ENCODE results near the gene BLTP1. TPM values are rescaled to one million over a fixed set of nuclear protein-coding genes. Genes with fewer than 3 reads are reported as not detected.

Gene BLTP1
- total and polyA plus RNA-seq, 2 of the 13 experiments (the other 11 are each of a cell fraction or from before 2014, with no cell fraction given) = 27.7 to 33.1 TPM

- no peak for TF ChIP-seq JUND (CRISPR knock-in tag; IDR thresholded peaks at IDR 0.05)
- no peak for TF ChIP-seq MED1 (CRISPR knock-in tag; IDR thresholded peaks at IDR 0.05)
- peak; percentile 94 for TF ChIP-seq GMEB1 (CRISPR knock-in tag; IDR thresholded peaks at IDR 0.05; ENCODE audit: borderline replicate concordance)
- no peak for TF ChIP-seq EP300 (IDR thresholded peaks at IDR 0.05; ENCODE audit: low read depth in 2 of 2, low read length in 2 of 2)
- TF ChIP-seq EP300 (CRISPR knock-in tag; IDR thresholded peaks at IDR 0.05; ENCODE audit: borderline replicate concordance) = no peak
- peak; percentile 90; the same call in 1 of the 2 replicates for TF ChIP-seq MTERF4 (CRISPR knock-in tag; IDR thresholded peaks at IDR 0.05)
- no peak for TF ChIP-seq CHD4 (IDR thresholded peaks at IDR 0.05; ENCODE audit: borderline replicate concordance, low read length)
- TF ChIP-seq CTCF (CRISPR knock-in tag; IDR thresholded peaks at IDR 0.05) = no peak
- no peak for TF ChIP-seq TIGD3 (CRISPR knock-in tag; IDR thresholded peaks at IDR 0.05; ENCODE audit: borderline replicate concordance)
- no peak for TF ChIP-seq ARNTL (CRISPR knock-in tag; IDR thresholded peaks at IDR 0.05)
- no peak for TF ChIP-seq ZNF484 (CRISPR knock-in tag; IDR thresholded peaks at IDR 0.05; ENCODE audit: borderline replicate concordance, low read depth)
- TF ChIP-seq U2AF1 (optimal IDR thresholded peaks at IDR 0.05; ENCODE audit: low read depth, low read length) = no peak
- TF ChIP-seq ATRX (CRISPR knock-in tag; IDR thresholded peaks at IDR 0.05; ENCODE audit: borderline replicate concordance) = no peak
- TF ChIP-seq YEATS2 (CRISPR knock-in tag; IDR thresholded peaks at IDR 0.05; ENCODE audit: borderline replicate concordance) = peak; percentile 91
- TF ChIP-seq ZNF33A (CRISPR knock-in tag; IDR thresholded peaks at IDR 0.05; ENCODE audit: borderline replicate concordance) = no peak
- TF ChIP-seq HIC2 (CRISPR knock-in tag; IDR thresholded peaks at IDR 0.05; ENCODE audit: low read depth) = no peak
- TF ChIP-seq ZNF260 (CRISPR knock-in tag; IDR thresholded peaks at IDR 0.05; ENCODE audit: borderline replicate concordance, low read depth) = no peak
- no peak for TF ChIP-seq ZNF749 (CRISPR knock-in tag; IDR thresholded peaks at IDR 0.05; ENCODE audit: borderline replicate concordance)
- no peak for TF ChIP-seq MIER2 (CRISPR knock-in tag; IDR thresholded peaks at IDR 0.05)
- no peak for TF ChIP-seq HOXA5 (CRISPR knock-in tag; IDR thresholded peaks at IDR 0.05)
- peak; percentile 92 for TF ChIP-seq ATF1 (CRISPR knock-in tag; IDR thresholded peaks at IDR 0.05)
- TF ChIP-seq TARDBP (CRISPR knock-in tag; IDR thresholded peaks at IDR 0.05) = 0 out of 2 replicates have a peak, but pooled peaks have one; percentile 43
Observed at GRCh38 chr4:122151982-122152710, at the start of gene BLTP1 (continued).

Measured in HepG2 (cell line).